DND-41 (cell line): Measurements from ENCODE around the gene FCN2.

Experiments used
- ATAC-seq: fragments of 200-7000 bp; cut with Tn5 transposase; 3 replicates; pipeline ENCODE4 v1.9.1; 2021; ENCODE audit warnings: low read depth; ENCODE audit not compliant: insufficient read depth
- DNase-seq: peaks from one replicate; pipeline ENCODE4 v3.0.0-alpha.2; 2020
- H2AFZ ChIP-seq: 2 replicates; pipeline ENCODE4 v1.6.0; 2012; ENCODE audit warnings: low read depth, low read length
- H3K27ac ChIP-seq: 2 replicates; pipeline ENCODE4 v1.5.1; 2012; ENCODE audit warnings: low read length, inconsistent platforms
- H3K27me3 ChIP-seq: fragments of 200-600 bp; sonication (generic); 2 replicates; pipeline ENCODE4 v1.6.0; 2012; ENCODE audit warnings: low read length, mild to moderate bottlenecking, inconsistent platforms; ENCODE audit not compliant: insufficient read depth, poor library complexity
- H3K36me3 ChIP-seq: 2 replicates; pipeline ENCODE4 v1.5.1; 2012; ENCODE audit warnings: low read length, inconsistent platforms; ENCODE audit not compliant: insufficient read depth
- H3K4me1 ChIP-seq: 2 replicates; pipeline ENCODE4 v1.5.1; 2012; ENCODE audit warnings: mild to moderate bottlenecking, low read length; ENCODE audit not compliant: insufficient read depth
- H3K4me2 ChIP-seq: 2 replicates; pipeline ENCODE4 v1.6.0; 2012; ENCODE audit warnings: mild to moderate bottlenecking, moderate library complexity, low read length, inconsistent platforms; ENCODE audit not compliant: insufficient read depth
- H3K4me3 ChIP-seq, 2 experiments: fragments of 200-600 bp in 1 of 2; shearing (Covaris generic) in 1 of 2; 2 replicates each; pipeline ENCODE4 v1.5.1; 2012 to 2016; ENCODE audit warnings: inconsistent platforms in 2 of 2, low read length in 2 of 2, mild to moderate bottlenecking in 2 of 2, low read depth in 1 of 2, moderate library complexity in 1 of 2
- H3K79me2 ChIP-seq: 2 replicates; pipeline ENCODE4 v1.6.0; 2012; ENCODE audit warnings: low read length, inconsistent platforms; ENCODE audit not compliant: insufficient read depth
- H3K9ac ChIP-seq: 2 replicates; pipeline ENCODE4 v1.6.0; 2012; ENCODE audit warnings: low read depth, mild to moderate bottlenecking, inconsistent platforms, low read length, moderate library complexity
- H3K9me3 ChIP-seq: 2 replicates; pipeline ENCODE4 v1.5.1; 2012; ENCODE audit warnings: low read length, moderate library complexity, mild to moderate bottlenecking, inconsistent platforms; ENCODE audit not compliant: insufficient read depth, severe bottlenecking
- H4K20me1 ChIP-seq: 2 replicates; pipeline ENCODE4 v1.6.0; 2012; ENCODE audit warnings: low read length; ENCODE audit not compliant: insufficient read depth
- CTCF ChIP-seq: IDR thresholded peaks from 2 replicates; pipeline ENCODE4 v1.5.1; 2012; ENCODE audit warnings: borderline replicate concordance, low read length, moderate library complexity, mild to moderate bottlenecking; ENCODE audit not compliant: poor library complexity, severe bottlenecking; ENCODE audit errors: extremely low read depth
- EZH2 ChIP-seq: IDR thresholded peaks from 3 replicates; pipeline ENCODE4 v1.6.1; 2012; ENCODE audit warnings: borderline replicate concordance, low read depth, mild to moderate bottlenecking, moderate library complexity, low read length, inconsistent platforms; ENCODE audit not compliant: severe bottlenecking

FCN2 gene

GRCh38 chr9:134850611-134851010 is 30.0 kb upstream of the FCN2 start:
- Histone ChIP-seq H3K4me3 (no peak overlapping the region), H3K27ac (no peak overlapping the region), H3K4me2 (no peak overlapping the region), H3K9ac (no peak overlapping the region), H2AFZ (no peak overlapping the region), H3K27me3 (no peaks in the 10 kb centered on the region), H3K9me3 (peaks cover 17% of the 10 kb centered on the region), H3K36me3 (no peaks in the 10 kb centered on the region), H3K4me1 (no peaks in the 10 kb centered on the region), H3K79me2 (no peaks in the 10 kb centered on the region), H4K20me1 (no peaks in the 10 kb centered on the region)
- no peak for ATAC-seq
- TF ChIP-seq CTCF (no peak), EZH2 (no peak)
- no peak for DNase-seq

DNA sequence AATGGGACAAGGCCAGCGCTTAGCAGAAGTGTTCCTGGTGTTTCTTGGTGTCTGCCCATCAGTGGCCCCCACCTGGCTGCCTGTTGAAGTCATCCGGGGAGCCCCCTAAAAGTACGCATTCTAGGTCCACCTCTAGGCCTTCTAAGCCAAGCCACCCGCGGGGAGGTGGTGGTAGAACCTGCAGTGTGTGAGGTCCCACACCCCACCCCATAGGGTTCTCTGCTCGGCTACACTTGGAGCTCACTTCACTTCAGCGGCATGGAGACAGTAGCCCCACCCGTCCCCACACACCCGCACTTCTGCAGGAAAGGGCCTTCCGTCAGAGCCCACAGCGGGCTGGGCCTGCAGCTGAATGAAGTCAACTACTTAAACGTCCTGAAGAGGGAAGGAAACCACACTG is 29.6 kb upstream of the FCN2 start:
- no peak overlapping the region for H3K27ac ChIP-seq
- no peak for DNase-seq
- H3K79me2 ChIP-seq: no peaks in the 10 kb centered on the region
- ATAC-seq: no peak
- H3K4me2 ChIP-seq: no peak overlapping the region
- H4K20me1 ChIP-seq: no peaks in the 10 kb centered on the region
- H3K9ac ChIP-seq: no peak overlapping the region
- H3K4me1 ChIP-seq: no peaks in the 10 kb centered on the region
- TF ChIP-seq CTCF (no peak), EZH2 (no peak)
- H3K27me3 ChIP-seq: no peaks in the 10 kb centered on the region
- no peaks in the 10 kb centered on the region for H3K36me3 ChIP-seq
- no peak overlapping the region for H2AFZ ChIP-seq
- H3K4me3 ChIP-seq: no peak overlapping the region
- H3K9me3 ChIP-seq: peaks cover 17% of the 10 kb centered on the region

DNA sequence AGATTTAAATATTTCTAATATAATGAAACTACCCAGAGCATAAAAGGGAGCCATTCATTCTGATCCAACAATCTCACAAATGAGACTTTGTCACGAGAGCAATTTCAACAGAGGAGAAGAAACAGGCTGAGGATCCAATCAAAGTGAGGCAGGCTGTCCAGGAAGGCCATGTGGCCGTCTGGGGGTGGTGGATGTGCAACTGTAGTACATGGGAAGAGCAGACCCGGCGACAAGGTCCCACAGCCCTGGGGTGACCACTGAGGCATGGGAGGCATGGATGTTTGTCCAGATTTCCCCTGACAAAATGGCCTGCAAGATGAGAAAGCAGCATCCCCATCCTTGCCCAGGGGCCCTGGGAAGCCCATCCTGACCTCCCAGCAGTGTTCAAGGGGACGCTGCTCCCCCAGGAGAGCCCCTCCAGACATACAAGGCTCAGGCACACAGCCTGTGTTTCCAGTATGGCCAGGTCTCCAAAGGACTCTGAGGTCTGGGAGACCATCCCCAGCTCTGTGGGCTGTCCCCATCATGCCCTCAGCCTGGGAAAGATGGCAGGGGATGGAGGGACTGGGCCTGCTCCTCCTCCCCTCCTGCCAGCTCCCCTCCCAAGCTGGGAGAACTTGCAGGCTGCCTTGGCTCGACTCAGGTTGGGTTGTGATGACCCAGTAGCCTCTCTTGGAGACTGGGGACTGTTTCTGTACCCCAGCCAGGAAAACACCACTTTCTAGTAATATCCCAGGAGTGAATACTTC is 27.5 kb upstream of the FCN2 start:
- Histone ChIP-seq H2AFZ (no peak overlapping the region), H3K9me3 (peaks cover 13% of the 10 kb centered on the region), H3K9ac (no peak overlapping the region), H3K27me3 (no peaks in the 10 kb centered on the region), H3K79me2 (no peaks in the 10 kb centered on the region), H3K4me3 (no peak overlapping the region), H3K27ac (no peak overlapping the region), H3K4me1 (no peaks in the 10 kb centered on the region), H3K36me3 (no peaks in the 10 kb centered on the region), H4K20me1 (no peaks in the 10 kb centered on the region), H3K4me2 (no peak overlapping the region)
- ATAC-seq (no peak), DNase-seq (no peak)
- TF ChIP-seq EZH2 (no peak), CTCF (no peak)

DNA sequence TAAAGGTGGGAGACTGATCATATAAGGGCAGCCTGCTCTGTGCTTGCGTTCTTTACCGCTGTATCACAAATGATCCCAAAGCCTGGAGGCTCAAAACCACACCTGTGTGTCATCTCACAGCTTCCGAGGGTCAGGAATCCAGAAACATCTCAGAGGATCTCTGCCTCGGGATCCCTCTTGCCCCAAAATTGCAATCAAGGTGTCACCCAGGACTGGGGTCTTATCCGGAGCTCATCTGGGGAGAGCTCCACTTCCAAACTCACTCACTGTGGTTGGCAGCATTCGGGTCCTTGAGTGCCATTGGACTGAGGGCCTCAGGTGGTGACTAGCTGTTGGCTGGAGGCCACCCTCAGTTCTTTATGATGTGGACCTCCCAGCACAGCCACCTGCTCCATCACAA is 26.7 kb upstream of the FCN2 start:
- TF ChIP-seq EZH2: no peak
- TF ChIP-seq CTCF: no peak
- no peak for ATAC-seq
- H3K27me3 ChIP-seq: no peaks in the 10 kb centered on the region
- H3K36me3 ChIP-seq: no peaks in the 10 kb centered on the region
- H3K79me2 ChIP-seq: no peaks in the 10 kb centered on the region
- H3K4me1 ChIP-seq: no peaks in the 10 kb centered on the region
- peaks cover 8% of the 10 kb centered on the region for H3K9me3 ChIP-seq
- H3K9ac ChIP-seq: no peak overlapping the region
- H3K4me3 ChIP-seq: no peak overlapping the region
- no peak overlapping the region for H3K4me2 ChIP-seq
- H4K20me1 ChIP-seq: no peaks in the 10 kb centered on the region
- no peak for DNase-seq
- H2AFZ ChIP-seq: no peak overlapping the region
- no peak overlapping the region for H3K27ac ChIP-seq
